ENCODE data around the gene EXOC3L4.
"Not testable (repeated sequence)": the region's sequence is repeated elsewhere in the genome, so short reads cannot be mapped to it uniquely, and the experiment has no call there.

- TF ChIP-seq, protein P1, sequence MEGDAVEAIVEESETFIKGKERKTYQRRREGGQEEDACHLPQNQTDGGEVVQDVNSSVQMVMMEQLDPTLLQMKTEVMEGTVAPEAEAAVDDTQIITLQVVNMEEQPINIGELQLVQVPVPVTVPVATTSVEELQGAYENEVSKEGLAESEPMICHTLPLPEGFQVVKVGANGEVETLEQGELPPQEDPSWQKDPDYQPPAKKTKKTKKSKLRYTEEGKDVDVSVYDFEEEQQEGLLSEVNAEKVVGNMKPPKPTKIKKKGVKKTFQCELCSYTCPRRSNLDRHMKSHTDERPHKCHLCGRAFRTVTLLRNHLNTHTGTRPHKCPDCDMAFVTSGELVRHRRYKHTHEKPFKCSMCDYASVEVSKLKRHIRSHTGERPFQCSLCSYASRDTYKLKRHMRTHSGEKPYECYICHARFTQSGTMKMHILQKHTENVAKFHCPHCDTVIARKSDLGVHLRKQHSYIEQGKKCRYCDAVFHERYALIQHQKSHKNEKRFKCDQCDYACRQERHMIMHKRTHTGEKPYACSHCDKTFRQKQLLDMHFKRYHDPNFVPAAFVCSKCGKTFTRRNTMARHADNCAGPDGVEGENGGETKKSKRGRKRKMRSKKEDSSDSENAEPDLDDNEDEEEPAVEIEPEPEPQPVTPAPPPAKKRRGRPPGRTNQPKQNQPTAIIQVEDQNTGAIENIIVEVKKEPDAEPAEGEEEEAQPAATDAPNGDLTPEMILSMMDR (IDR thresholded peaks at IDR 0.05; ENCODE audit: low read depth, low read length, poor library complexity, severe bottlenecking), result not testable (repeated sequence)
- not testable (repeated sequence) for TF ChIP-seq EZH2phosphoT487 (IDR thresholded peaks at IDR 0.05; ENCODE audit: borderline replicate concordance, low read length)
These were observed 25.0 kb downstream of the EXOC3L4 start for GRCh38 chr14:103119527-103119926.
